CD4-positive, alpha-beta T cell treated with Interleukin-6 for 4 hours (primary cell): ENCODE data around the gene VTI1B.
A peak's percentile ranks its signal among the peaks of the same experiment; 100 is the strongest.
"Not testable (repeated sequence)": the region's sequence is repeated elsewhere in the genome, so short reads cannot be mapped to it uniquely, and the experiment has no call there.

Experiments
- DNase-seq: peaks from one replicate; pipeline ENCODE4 v3.0.0-alpha.2; 2020; ENCODE audit warnings: mixed read lengths

VTI1B gene

GRCh38 chr14:67626131-67626530, 48.3 kb downstream of the VTI1B start:
- not testable (repeated sequence) for DNase-seq

GRCh38 chr14:67623114-67623513, 51.3 kb downstream of the VTI1B start:
- peak; percentile 23 for DNase-seq

- DNase-seq, result peak; percentile 34
These were observed 51.8 kb downstream of the VTI1B start for GRCh38 chr14:67622675-67623074.

GRCh38 chr14:67620217-67620785, 54.1 kb downstream of the VTI1B start:
- DNase-seq, result no peak

GRCh38 chr14:67619446-67620216, 54.8 kb downstream of the VTI1B start, which contains the start of gene ARG2:
ARG2 (plus strand) TSS chr14:67619920; CDS start chr14:67619978, 58 bp downstream.
- DNase-seq, result peak; percentile 99

GRCh38 chr14:67618617-67619063, 55.8 kb downstream of the VTI1B start:
- DNase-seq, result peak; percentile 23

GRCh38 chr14:67610491-67610890, 63.9 kb downstream of the VTI1B start:
- DNase-seq, result no peak

- no peak for DNase-seq
These were observed 64.7 kb downstream of the VTI1B start for GRCh38 chr14:67609642-67610310.

- DNase-seq, result no peak
These were observed 66.8 kb downstream of the VTI1B start for GRCh38 chr14:67607646-67608045.

- no peak for DNase-seq
These were observed 71.4 kb downstream of the VTI1B start for GRCh38 chr14:67602995-67603545.

GRCh38 chr14:67602076-67602475, 72.4 kb downstream of the VTI1B start:
- DNase-seq, result no peak

- not testable (repeated sequence) for DNase-seq
These were observed 73.9 kb downstream of the VTI1B start for GRCh38 chr14:67600562-67600974.

- DNase-seq, result peak; percentile 94
These were observed 74.5 kb downstream of the VTI1B start, which contains the start of gene PIGH for GRCh38 chr14:67599698-67600561. PIGH (minus strand) TSS chr14:67600268; CDS start chr14:67600203, 65 bp downstream.
